AG04449 (cell line): ENCODE data around the gene ARL6IP4.

ENCODE experiments used
- CTCF ChIA-PET: fragments of 350-600 bp; formaldehyde crosslinking; extraction: SDS; loops from one replicate; lab custom pipeline; 2021; ENCODE audit warnings: antibody characterized with exemption; lab: Yijun Ruan, JAX
- POLR2A ChIA-PET: fragments of 400-600, 350-600 bp; formaldehyde crosslinking; extraction: SDS; loops from one replicate; lab custom pipeline; 2020; ENCODE audit warnings: antibody characterized with exemption, inconsistent platforms; lab: Yijun Ruan, JAX
- DNase-seq: peaks from one replicate; pipeline ENCODE4 v3.0.0-alpha.2; 2010; ENCODE audit warnings: low read depth, low spot score
- H3K4me3 ChIP-seq: 2 replicates; pipeline ENCODE4 v1.5.1; 2011; ENCODE audit warnings: low read depth, mild to moderate bottlenecking, control low read depth, low read length
- CTCF ChIP-seq: IDR thresholded peaks from one replicate; pipeline ENCODE4 v1.5.1; 2011; ENCODE audit warnings: mild to moderate bottlenecking, moderate library complexity, low read length, control low read depth, inconsistent platforms; ENCODE audit not compliant: insufficient read depth; ENCODE audit errors: missing control alignments

Gene ARL6IP4

GRCh38 chr12:123004287-123004686 is 23.8 kb downstream of the ARL6IP4 start:
- CTCF ChIA-PET: no interaction called here
- POLR2A ChIA-PET: no interaction called here
- TF ChIP-seq CTCF: no peak
- no peak for DNase-seq
- H3K4me3 ChIP-seq: no peak overlapping the region

- ChIA-PET POLR2A (no interaction called here), CTCF (interaction anchor here (0.9 to 1.3 kb wide), 2 partner anchors 229 to 233 kb away, joined by 4 read pairs; no protein-coding TSS in a partner anchor)
- no peak for TF ChIP-seq CTCF
- no peak overlapping the region for H3K4me3 ChIP-seq
- no peak for DNase-seq
Observed at GRCh38 chr12:123005081-123005626, 24.7 kb downstream of the ARL6IP4 start.

- CTCF ChIA-PET: interaction anchor here (1.1 kb wide), 1 partner anchor 31 kb away, joined by 3 read pairs; the partner anchor contains the start of gene OGFOD2
- TF ChIP-seq CTCF: no peak
- DNase-seq: no peak
- H3K4me3 ChIP-seq: no peak overlapping the region
- POLR2A ChIA-PET: interaction anchor here (2.3 kb wide), 1 partner anchor 226 kb away, joined by 8 read pairs; the partner anchor contains the start of genes MPHOSPH9 and MTRFR
Observed at GRCh38 chr12:123006977-123007376, 26.5 kb downstream of the ARL6IP4 start.

GRCh38 chr12:123010110-123010509 is 29.6 kb downstream of the ARL6IP4 start:
- ChIA-PET POLR2A (no interaction called here), CTCF (interaction anchor here (1.4 to 2.5 kb wide), 2 partner anchors 33 to 228 kb away, joined by 8 read pairs; no protein-coding TSS in a partner anchor)
- no peak for DNase-seq
- no peak overlapping the region for H3K4me3 ChIP-seq
- TF ChIP-seq CTCF: no peak

- H3K4me3 ChIP-seq: no peak overlapping the region
- CTCF ChIA-PET: no interaction called here
- POLR2A ChIA-PET: no interaction called here
- no peak for DNase-seq
- TF ChIP-seq CTCF: no peak
Observed at GRCh38 chr12:123010681-123011080, 30.2 kb downstream of the ARL6IP4 start.

- POLR2A ChIA-PET: no interaction called here
- H3K4me3 ChIP-seq: no peak overlapping the region
- no peak for DNase-seq
- no peak for TF ChIP-seq CTCF
- CTCF ChIA-PET: interaction anchor here (1.2 to 1.4 kb wide), 2 partner anchors 32 to 229 kb away, joined by 3 read pairs; no protein-coding TSS in a partner anchor
Observed at GRCh38 chr12:123011701-123012100, 31.2 kb downstream of the ARL6IP4 start.
